Embryonic facial prominence (tissue), 1 donor: ENCODE results near the gene PRXL2C.
A peak's percentile ranks its signal among the peaks of the same experiment; 100 is the strongest.
"Not testable (repeated sequence)": the region's sequence is repeated elsewhere in the genome, so short reads cannot be mapped to it uniquely, and the experiment has no call there.

Source experiments
- DNase-seq: peaks from one replicate; pipeline ENCODE4 v3.0.0-alpha.2; 2016; ENCODE audit errors: extremely low spot score

PRXL2C gene

GRCh38 chr9:96655198-96655851, at the start of gene PRXL2C:
Gene PRXL2C, minus strand, starts transcription at chr9:96655317. Its CDS starts 36 bp downstream, at chr9:96655281.
- peak; percentile 26 for DNase-seq

- not testable (repeated sequence) for DNase-seq
Observed at GRCh38 chr9:96700721-96701375, 45.7 kb upstream of the PRXL2C start.

GRCh38 chr9:96691326-96691725, 36.2 kb upstream of the PRXL2C start:
- no peak for DNase-seq

DNA sequence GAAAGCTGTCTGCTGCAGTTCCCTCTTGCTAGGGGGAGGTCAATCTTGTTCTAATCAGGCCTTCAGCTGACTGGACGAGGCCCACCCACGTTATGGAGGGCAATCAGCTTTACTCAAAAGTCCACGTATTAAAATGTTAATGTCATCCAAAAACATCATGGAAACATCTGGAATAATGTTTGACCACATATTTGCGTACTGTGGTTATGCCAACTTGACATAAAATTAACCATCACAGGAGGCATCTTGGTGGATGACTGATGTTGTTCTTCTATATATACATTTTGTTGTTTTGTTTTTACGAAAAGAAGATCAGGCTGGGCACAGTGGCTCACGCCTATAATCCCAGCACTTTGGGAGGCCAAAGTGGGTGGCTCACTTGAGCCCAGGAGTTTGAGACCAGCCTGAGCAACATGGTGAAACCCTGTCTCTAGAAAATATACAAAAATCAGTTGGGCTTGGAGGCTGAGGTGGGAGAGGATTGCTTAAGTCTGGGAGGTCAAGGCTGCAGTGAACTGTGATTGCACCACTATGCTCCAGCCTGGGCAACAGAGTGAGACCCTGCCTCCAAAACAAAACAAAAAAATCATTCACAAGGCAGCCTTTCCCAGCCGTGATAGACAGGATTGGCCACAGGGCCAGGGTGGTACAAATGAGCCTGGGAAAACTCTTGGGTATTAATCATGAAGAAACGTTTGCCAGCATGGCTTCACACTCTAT, 33.8 kb upstream of the PRXL2C start:
- no peak for DNase-seq

- no peak for DNase-seq
Observed at GRCh38 chr9:96688187-96688586, 33.1 kb upstream of the PRXL2C start.

- DNase-seq = peak; percentile 42
Observed at GRCh38 chr9:96686638-96687335, 31.7 kb upstream of the PRXL2C start.

DNA sequence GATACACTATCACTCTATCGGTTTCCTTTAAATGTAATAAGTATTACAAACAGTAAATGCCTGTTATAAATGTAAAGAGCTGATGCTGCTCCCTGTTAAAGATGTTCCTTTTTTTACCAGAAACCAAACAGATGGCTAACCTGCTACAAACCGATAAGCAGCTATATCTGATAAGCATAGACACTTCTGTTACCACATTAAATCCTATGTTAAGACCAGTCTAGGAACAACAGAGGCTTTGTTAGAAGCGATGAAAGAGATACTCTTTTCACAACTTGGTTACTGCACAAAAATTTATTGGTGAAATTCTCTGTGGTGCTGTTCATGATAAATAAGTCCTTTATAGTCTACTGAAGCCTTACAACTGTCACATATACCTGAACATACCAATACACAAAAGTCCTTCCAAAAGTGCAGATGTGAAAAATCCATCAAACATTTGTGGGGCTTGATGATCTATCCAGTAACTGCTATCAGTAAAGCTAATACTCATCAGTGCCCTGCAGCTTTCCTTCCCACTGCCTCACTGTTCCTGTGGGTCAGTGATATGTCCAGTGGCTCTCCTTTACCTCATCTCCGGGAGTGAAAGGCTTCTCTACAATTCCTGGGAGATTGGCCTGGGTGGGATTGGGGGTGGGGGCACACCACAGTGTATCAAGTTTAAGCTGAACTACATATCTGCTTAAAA, 25.8 kb upstream of the PRXL2C start:
- DNase-seq = no peak

- no peak for DNase-seq
Observed at GRCh38 chr9:96674906-96675538, 19.9 kb upstream of the PRXL2C start.

DNA sequence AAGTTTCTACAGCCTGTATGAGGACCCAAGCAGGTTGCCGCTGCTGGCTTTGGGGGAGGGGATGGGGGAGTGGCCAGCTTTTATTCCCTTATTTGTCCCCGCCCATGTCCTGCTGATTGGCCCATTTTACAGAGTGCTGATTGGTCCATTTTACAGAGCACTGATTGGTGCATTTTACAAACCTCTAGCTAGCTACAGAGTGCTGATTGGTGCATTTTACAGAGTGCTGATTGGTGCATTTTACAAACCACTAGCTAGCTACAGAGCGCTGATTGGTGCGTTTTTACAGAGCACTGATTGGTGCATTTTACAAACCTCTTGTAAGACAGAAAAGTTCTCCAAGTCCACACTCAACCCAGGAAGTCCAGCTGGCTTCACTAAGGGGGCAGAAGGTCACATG, 18.7 kb upstream of the PRXL2C start:
- not testable (repeated sequence) for DNase-seq

DNA sequence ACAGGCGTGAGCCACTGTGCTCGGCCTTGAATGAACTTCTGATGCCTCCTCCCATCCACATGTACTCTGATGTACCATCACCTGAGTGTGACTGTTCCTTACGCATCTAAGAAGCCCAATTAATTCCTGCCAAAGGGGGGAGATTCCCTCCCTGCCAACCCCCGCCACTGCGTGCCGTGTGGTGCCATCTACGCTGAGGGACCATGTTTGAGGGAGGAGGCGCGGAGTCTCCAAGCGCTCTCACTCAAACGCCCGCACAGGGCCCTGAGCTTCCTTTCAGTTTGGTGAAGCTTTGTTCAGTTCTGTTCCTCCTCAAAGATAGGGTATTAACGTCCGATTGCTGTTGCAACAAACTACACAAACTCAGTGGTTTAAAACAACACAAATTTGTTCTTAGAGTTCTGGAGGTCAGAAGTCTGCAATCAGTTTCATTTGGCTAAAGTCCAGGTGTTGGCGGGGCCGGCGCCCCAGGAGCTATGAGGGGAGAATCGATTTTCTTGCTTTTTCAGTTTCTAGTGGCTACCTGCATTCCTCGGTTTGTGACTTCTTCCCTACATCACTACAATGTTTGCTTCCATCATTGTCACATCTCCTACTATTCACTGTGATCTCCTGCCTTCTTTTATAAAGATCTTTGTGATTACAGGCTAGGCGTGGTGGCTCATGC, 13.9 kb upstream of the PRXL2C start:
- no peak for DNase-seq

- no peak for DNase-seq
Observed at GRCh38 chr9:96667363-96667728, 12.2 kb upstream of the PRXL2C start.

- not testable (repeated sequence) for DNase-seq
Observed at GRCh38 chr9:96666653-96667362, 11.7 kb upstream of the PRXL2C start.

DNA sequence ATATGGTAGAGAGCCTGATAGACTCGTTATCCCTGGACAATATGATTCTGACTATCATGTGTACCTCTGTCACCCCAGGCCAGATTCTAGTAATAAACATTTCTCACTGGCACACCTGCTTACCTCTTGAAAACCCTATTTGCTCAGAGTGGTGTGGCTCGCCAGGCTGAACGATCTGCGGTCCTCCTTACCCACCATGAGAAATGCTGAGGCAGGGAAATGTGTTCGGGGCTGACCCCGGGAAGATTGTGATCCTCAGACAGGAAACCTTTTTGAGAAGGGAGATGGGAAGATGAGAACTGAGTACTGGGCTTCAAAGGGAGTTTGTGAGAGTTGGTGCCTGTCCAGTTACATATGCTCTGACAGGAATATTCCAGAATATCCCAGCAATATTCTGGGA, 10.7 kb upstream of the PRXL2C start:
- DNase-seq = no peak

GRCh38 chr9:96663506-96664120, 8.5 kb upstream of the PRXL2C start:
- DNase-seq = no peak

GRCh38 chr9:96661711-96662110, 6.6 kb upstream of the PRXL2C start:
- DNase-seq = no peak

- DNase-seq = no peak
Observed at GRCh38 chr9:96660692-96661248, 5.7 kb upstream of the PRXL2C start.

DNA sequence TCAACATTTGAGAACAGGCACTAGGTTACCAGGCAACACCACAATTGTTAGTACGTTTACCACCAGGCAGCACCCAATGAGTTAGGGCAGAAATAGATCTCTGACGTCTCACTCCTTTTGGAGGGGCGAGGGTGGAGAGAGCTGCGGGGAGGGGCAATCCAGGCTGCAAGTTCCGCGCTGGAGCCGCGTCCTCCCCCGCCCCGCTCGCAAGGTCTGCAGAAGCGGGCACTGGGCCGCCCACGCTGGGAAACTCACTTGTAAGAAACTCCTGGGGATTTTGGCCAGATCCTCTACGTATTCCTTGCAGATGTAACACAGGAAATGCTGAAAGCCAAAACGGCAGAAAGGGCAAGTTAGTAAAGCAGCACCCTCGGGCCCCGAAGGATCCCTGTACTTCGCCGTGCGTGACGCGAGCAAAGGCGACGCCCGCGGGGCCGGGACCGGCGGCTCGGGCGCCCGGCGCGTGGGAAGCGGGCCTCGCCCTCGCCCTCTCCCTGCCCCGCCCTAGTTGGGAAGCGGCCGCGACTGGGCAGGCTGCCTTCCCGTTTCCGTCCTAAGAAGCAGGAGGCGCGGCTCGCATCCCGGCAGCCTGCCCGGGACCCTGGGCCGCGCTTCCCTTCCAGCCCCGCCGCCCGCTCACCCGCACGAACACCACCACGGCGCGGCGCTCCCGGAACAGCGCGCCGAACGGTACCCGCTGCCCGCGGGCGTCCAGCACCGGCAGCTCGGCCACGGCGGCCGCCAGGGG, 493 bp downstream of the PRXL2C start:
- DNase-seq = peak; percentile 81

DNA sequence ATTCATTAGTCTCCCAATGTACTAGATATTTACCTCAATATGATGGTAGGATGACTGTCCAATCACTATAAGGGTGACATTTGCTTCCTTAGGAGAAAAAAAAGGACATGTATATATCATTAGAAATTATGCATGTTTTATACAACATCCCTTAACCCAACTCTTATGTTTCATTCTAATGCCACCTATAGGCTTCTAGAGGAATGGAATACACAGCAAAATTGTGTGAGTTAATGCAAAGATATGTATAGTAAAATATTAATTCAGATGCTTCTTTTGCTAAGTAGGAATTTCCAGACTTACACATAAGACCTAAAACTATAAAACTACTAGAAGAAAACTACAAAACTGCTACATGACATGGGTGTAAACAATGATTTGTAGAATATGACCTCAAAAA, 3.5 kb downstream of the PRXL2C start:
- peak; percentile 40 for DNase-seq
